Left hindlimb (tissue), 1 donor: ENCODE measurements around the gene ATP4B.
A peak's percentile ranks its signal among the peaks of the same experiment; 100 is the strongest.

Experiments used
- DNase-seq: peaks from one replicate; pipeline ENCODE4 v3.0.0-alpha.2; 2018

The ATP4B gene

GRCh38 chr13:113656003-113656588, 1.9 kb downstream of the ATP4B start:
- DNase-seq, result peak; percentile 17

GRCh38 chr13:113655346-113656002, 2.5 kb downstream of the ATP4B start:
- DNase-seq, result peak; percentile 18

GRCh38 chr13:113654591-113655345, 3.2 kb downstream of the ATP4B start:
- DNase-seq, result peak; percentile 25

- DNase-seq, result peak; percentile 17
These were observed 3.8 kb downstream of the ATP4B start for GRCh38 chr13:113654175-113654560.

- peak; percentile 27 for DNase-seq
These were observed 4.5 kb downstream of the ATP4B start for GRCh38 chr13:113653264-113654174.

GRCh38 chr13:113652404-113653263, 5.4 kb downstream of the ATP4B start:
- DNase-seq, result peak; percentile 21

- peak; percentile 30 for DNase-seq
These were observed 6.2 kb downstream of the ATP4B start for GRCh38 chr13:113651511-113652403.

- DNase-seq, result no peak
These were observed 7.3 kb downstream of the ATP4B start for GRCh38 chr13:113650731-113651148.

GRCh38 chr13:113650275-113650674, 7.7 kb downstream of the ATP4B start:
- DNase-seq, result peak; percentile 9

GRCh38 chr13:113649212-113649611, 8.8 kb downstream of the ATP4B start:
- DNase-seq, result peak; percentile 16

GRCh38 chr13:113648216-113648610, 9.8 kb downstream of the ATP4B start:
- peak; percentile 22 for DNase-seq

GRCh38 chr13:113647351-113648215, 10.4 kb downstream of the ATP4B start:
- DNase-seq, result peak; percentile 80

GRCh38 chr13:113646921-113647340, 11.1 kb downstream of the ATP4B start:
- peak; percentile 26 for DNase-seq

- peak; percentile 27 for DNase-seq
These were observed 11.6 kb downstream of the ATP4B start for GRCh38 chr13:113646376-113646775.

- DNase-seq, result no peak
These were observed 12.7 kb downstream of the ATP4B start for GRCh38 chr13:113645329-113645728.

- DNase-seq, result no peak
These were observed 13.2 kb downstream of the ATP4B start for GRCh38 chr13:113644800-113645199.

- no peak for DNase-seq
These were observed 14.4 kb downstream of the ATP4B start for GRCh38 chr13:113643593-113643992.

- no peak for DNase-seq
These were observed 15.4 kb downstream of the ATP4B start for GRCh38 chr13:113642563-113642962.

- DNase-seq, result peak; percentile 2
These were observed 16.6 kb downstream of the ATP4B start for GRCh38 chr13:113641426-113641825.
